Neural cell (in vitro differentiated cells): Measurements from ENCODE around the gene TREML1. TPM values are rescaled to one million over a fixed set of nuclear protein-coding genes. Genes with fewer than 3 reads are reported as not detected.

Experiments used
- H2AFZ ChIP-seq: fragments of 200-600, 300-800 bp; sonication (generic), shearing (Covaris generic); 2 replicates; pipeline ENCODE4 v1.6.0; 2014; ENCODE audit warnings: low read depth, mild to moderate bottlenecking, antibody characterized with exemption, low read length, moderate library complexity
- H3F3A ChIP-seq: fragments of 200-600 bp; shearing (Covaris generic); 2 replicates; pipeline ENCODE4 v1.6.1; 2016; ENCODE audit warnings: mild to moderate bottlenecking, moderate library complexity, mixed read lengths, antibody characterized with exemption, low read length; ENCODE audit not compliant: insufficient read depth, poor library complexity, severe bottlenecking
- H3K27ac ChIP-seq: fragments of 200-600, 300-800 bp; sonication (generic), shearing (Covaris generic); 2 replicates; pipeline ENCODE4 v1.5.1; 2014; ENCODE audit warnings: mild to moderate bottlenecking, low read length, moderate library complexity
- H3K27me3 ChIP-seq: fragments of 300-800, 200-600 bp; sonication (generic), shearing (Covaris generic); 2 replicates; pipeline ENCODE4 v1.6.0; 2014; ENCODE audit warnings: mild to moderate bottlenecking, low read depth, low read length, moderate library complexity; ENCODE audit not compliant: insufficient read depth
- H3K36me3 ChIP-seq: fragments of 300-800, 200-600 bp; sonication (generic), shearing (Covaris generic); 2 replicates; pipeline ENCODE4 v1.5.1; 2014; ENCODE audit warnings: mild to moderate bottlenecking, antibody characterized with exemption, low read length, moderate library complexity; ENCODE audit not compliant: insufficient read depth
- H3K4me2 ChIP-seq: fragments of 300-800, 200-600 bp; sonication (generic), shearing (Covaris generic); 2 replicates; pipeline ENCODE4 v1.6.0; 2014; ENCODE audit warnings: mild to moderate bottlenecking, low read length
- H3K4me3 ChIP-seq: fragments of 300-800, 200-600 bp; sonication (generic), shearing (Covaris generic); 2 replicates; pipeline ENCODE4 v1.5.1; 2014; ENCODE audit warnings: mild to moderate bottlenecking, low read length, moderate library complexity
- H3K79me2 ChIP-seq: fragments of 200-600 bp; shearing (Covaris generic); replicated peaks from 2 replicates; pipeline ENCODE4 v1.6.0; 2014; ENCODE audit warnings: mild to moderate bottlenecking, low read length, moderate library complexity; ENCODE audit not compliant: insufficient read depth
- H3K9ac ChIP-seq: fragments of 300-800, 200-600 bp; sonication (generic), shearing (Covaris generic); 2 replicates; pipeline ENCODE4 v1.6.1; 2016; ENCODE audit warnings: mild to moderate bottlenecking, low read length, mixed read lengths
- H3K9me2 ChIP-seq: fragments of 200-600 bp; shearing (Covaris generic); 2 replicates; pipeline ENCODE4 v1.6.1; 2016; ENCODE audit warnings: mild to moderate bottlenecking, low read length, mixed read lengths; ENCODE audit not compliant: insufficient read depth
- H3K9me3 ChIP-seq: fragments of 200-600, 300-800 bp; sonication (generic), shearing (Covaris generic); 2 replicates; pipeline ENCODE4 v1.6.1; 2016; ENCODE audit warnings: mild to moderate bottlenecking, mixed run types, low read length, moderate library complexity, mixed read lengths
- H4K20me1 ChIP-seq: fragments of 200-600 bp; shearing (Covaris generic); 2 replicates; pipeline ENCODE4 v1.6.1; 2016; ENCODE audit warnings: mild to moderate bottlenecking, mixed run types; ENCODE audit not compliant: insufficient read depth
- EP300 ChIP-seq: fragments of 450-650 bp; conservative IDR thresholded peaks from 2 replicates; pipeline ENCODE4 v1.6.1; 2014; ENCODE audit warnings: antibody characterized with exemption, mild to moderate bottlenecking, moderate library complexity; ENCODE audit not compliant: poor library complexity, severe bottlenecking
- EZH2 ChIP-seq: fragments of 200-600, 300-800 bp; shearing (Covaris generic), sonication (generic); IDR thresholded peaks from 2 replicates; pipeline ENCODE4 v1.6.1; 2014; ENCODE audit warnings: antibody characterized with exemption, low read length, borderline replicate concordance, mild to moderate bottlenecking; ENCODE audit not compliant: insufficient read depth, poor library complexity, severe bottlenecking
- MXI1 ChIP-seq: fragments of 450-650 bp; conservative IDR thresholded peaks from 2 replicates; pipeline ENCODE4 v1.6.1; 2014; ENCODE audit warnings: antibody characterized with exemption, mild to moderate bottlenecking; ENCODE audit not compliant: poor library complexity, severe bottlenecking
- POLR2AphosphoS5 ChIP-seq: IDR thresholded peaks from 2 replicates; pipeline ENCODE4 v1.6.1; 2012
- RAD21 ChIP-seq: fragments of 450-650 bp; conservative IDR thresholded peaks from 2 replicates; pipeline ENCODE4 v1.6.1; 2014; ENCODE audit warnings: antibody characterized with exemption, mild to moderate bottlenecking, moderate library complexity
- SMC3 ChIP-seq: fragments of 450-650 bp; conservative IDR thresholded peaks from 2 replicates; pipeline ENCODE4 v1.6.1; 2014; ENCODE audit warnings: antibody characterized with exemption, mild to moderate bottlenecking, moderate library complexity; ENCODE audit not compliant: poor library complexity
- TAF1 ChIP-seq: IDR thresholded peaks from 2 replicates; pipeline ENCODE4 v1.6.1; 2012; ENCODE audit warnings: low read depth
- polyA minus RNA-seq: library from RNA; depleted of rRNA, polyadenylated mRNA; stranded (reverse); fragments of >200 nt; gene quantifications from 2 replicates; pipeline ENCODE4 v1.2.3, GENCODE V29; 2014
- polyA plus RNA-seq: library from polyadenylated mRNA; depleted of rRNA; stranded (reverse); fragments of >200 nt; gene quantifications from 2 replicates; pipeline ENCODE4 v1.2.3, GENCODE V29; 2014
- TF ChIP-seq, protein P1 (sequence below): fragments of 450-650 bp; IDR thresholded peaks from 2 replicates; pipeline ENCODE4 v1.5.1; 2014; ENCODE audit warnings: antibody characterized with exemption, mild to moderate bottlenecking, moderate library complexity; ENCODE audit not compliant: poor library complexity, severe bottlenecking
- TF ChIP-seq, protein P2 (sequence below): IDR thresholded peaks from 2 replicates; pipeline ENCODE4 v1.6.1; 2012; ENCODE audit warnings: borderline replicate concordance

The TREML1 gene, protein sequence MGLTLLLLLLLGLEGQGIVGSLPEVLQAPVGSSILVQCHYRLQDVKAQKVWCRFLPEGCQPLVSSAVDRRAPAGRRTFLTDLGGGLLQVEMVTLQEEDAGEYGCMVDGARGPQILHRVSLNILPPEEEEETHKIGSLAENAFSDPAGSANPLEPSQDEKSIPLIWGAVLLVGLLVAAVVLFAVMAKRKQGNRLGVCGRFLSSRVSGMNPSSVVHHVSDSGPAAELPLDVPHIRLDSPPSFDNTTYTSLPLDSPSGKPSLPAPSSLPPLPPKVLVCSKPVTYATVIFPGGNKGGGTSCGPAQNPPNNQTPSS
- polyA plus RNA-seq (not detected in 2 replicates), polyA minus RNA-seq (not detected in 2 replicates)

- no peak within 1 kb of the TSS for H3K4me2 ChIP-seq
- H2AFZ ChIP-seq: no peak within 1 kb of the TSS
- no peak within 1 kb of the TSS for H3K4me3 ChIP-seq
- no peaks in the 10 kb centered on the region for H3K9me3 ChIP-seq
- H3K9ac ChIP-seq: no peak within 1 kb of the TSS
- no peaks in the 10 kb centered on the region for H3F3A ChIP-seq
- no peaks in the 10 kb centered on the region for H3K27me3 ChIP-seq
- no peaks in the 10 kb centered on the region for H3K9me2 ChIP-seq
- TF ChIP-seq, protein P1, sequence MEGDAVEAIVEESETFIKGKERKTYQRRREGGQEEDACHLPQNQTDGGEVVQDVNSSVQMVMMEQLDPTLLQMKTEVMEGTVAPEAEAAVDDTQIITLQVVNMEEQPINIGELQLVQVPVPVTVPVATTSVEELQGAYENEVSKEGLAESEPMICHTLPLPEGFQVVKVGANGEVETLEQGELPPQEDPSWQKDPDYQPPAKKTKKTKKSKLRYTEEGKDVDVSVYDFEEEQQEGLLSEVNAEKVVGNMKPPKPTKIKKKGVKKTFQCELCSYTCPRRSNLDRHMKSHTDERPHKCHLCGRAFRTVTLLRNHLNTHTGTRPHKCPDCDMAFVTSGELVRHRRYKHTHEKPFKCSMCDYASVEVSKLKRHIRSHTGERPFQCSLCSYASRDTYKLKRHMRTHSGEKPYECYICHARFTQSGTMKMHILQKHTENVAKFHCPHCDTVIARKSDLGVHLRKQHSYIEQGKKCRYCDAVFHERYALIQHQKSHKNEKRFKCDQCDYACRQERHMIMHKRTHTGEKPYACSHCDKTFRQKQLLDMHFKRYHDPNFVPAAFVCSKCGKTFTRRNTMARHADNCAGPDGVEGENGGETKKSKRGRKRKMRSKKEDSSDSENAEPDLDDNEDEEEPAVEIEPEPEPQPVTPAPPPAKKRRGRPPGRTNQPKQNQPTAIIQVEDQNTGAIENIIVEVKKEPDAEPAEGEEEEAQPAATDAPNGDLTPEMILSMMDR: no peak
- TF ChIP-seq EP300 (no peak), MXI1 (no peak), SMC3 (no peak), POLR2AphosphoS5 (no peak), EZH2 (no peak), RAD21 (no peak), TAF1 (no peak)
- TF ChIP-seq, protein P2, sequence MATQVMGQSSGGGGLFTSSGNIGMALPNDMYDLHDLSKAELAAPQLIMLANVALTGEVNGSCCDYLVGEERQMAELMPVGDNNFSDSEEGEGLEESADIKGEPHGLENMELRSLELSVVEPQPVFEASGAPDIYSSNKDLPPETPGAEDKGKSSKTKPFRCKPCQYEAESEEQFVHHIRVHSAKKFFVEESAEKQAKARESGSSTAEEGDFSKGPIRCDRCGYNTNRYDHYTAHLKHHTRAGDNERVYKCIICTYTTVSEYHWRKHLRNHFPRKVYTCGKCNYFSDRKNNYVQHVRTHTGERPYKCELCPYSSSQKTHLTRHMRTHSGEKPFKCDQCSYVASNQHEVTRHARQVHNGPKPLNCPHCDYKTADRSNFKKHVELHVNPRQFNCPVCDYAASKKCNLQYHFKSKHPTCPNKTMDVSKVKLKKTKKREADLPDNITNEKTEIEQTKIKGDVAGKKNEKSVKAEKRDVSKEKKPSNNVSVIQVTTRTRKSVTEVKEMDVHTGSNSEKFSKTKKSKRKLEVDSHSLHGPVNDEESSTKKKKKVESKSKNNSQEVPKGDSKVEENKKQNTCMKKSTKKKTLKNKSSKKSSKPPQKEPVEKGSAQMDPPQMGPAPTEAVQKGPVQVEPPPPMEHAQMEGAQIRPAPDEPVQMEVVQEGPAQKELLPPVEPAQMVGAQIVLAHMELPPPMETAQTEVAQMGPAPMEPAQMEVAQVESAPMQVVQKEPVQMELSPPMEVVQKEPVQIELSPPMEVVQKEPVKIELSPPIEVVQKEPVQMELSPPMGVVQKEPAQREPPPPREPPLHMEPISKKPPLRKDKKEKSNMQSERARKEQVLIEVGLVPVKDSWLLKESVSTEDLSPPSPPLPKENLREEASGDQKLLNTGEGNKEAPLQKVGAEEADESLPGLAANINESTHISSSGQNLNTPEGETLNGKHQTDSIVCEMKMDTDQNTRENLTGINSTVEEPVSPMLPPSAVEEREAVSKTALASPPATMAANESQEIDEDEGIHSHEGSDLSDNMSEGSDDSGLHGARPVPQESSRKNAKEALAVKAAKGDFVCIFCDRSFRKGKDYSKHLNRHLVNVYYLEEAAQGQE: no peak
- no peak within 1 kb of the TSS for H3K27ac ChIP-seq
- H4K20me1 ChIP-seq: no peaks in the 10 kb centered on the region
- H3K79me2 ChIP-seq: no peaks in the 10 kb centered on the region
- H3K36me3 ChIP-seq: no peaks in the 10 kb centered on the region
Measured at GRCh38 chr6:41153992-41154625, at the start of gene TREML1. TSS of gene TREML1 (minus strand) at chr6:41154347. CDS start at chr6:41154288, 59 bp downstream.

GRCh38 chr6:41201764-41202173 is 47.6 kb upstream of the TREML1 start:
- TF ChIP-seq EZH2 (no peak), MXI1 (no peak), TAF1 (no peak), POLR2AphosphoS5 (no peak), SMC3 (no peak)
- H3K4me3 ChIP-seq: no peak overlapping the region
- H3F3A ChIP-seq: no peaks in the 10 kb centered on the region
- no peaks in the 10 kb centered on the region for H4K20me1 ChIP-seq
- no peaks in the 10 kb centered on the region for H3K9me2 ChIP-seq
- H3K4me2 ChIP-seq: no peak overlapping the region
- H3K27me3 ChIP-seq: no peaks in the 10 kb centered on the region
- H2AFZ ChIP-seq: no peak overlapping the region
- no peak overlapping the region for H3K27ac ChIP-seq
- no peaks in the 10 kb centered on the region for H3K79me2 ChIP-seq
- H3K36me3 ChIP-seq: no peaks in the 10 kb centered on the region
- no peak overlapping the region for H3K9ac ChIP-seq
- no peaks in the 10 kb centered on the region for H3K9me3 ChIP-seq
